ENCODE measurements around the gene SMIM14.
"Not testable (repeated sequence)": the region's sequence is repeated elsewhere in the genome, so short reads cannot be mapped to it uniquely, and the experiment has no call there.

SMIM14 gene

GRCh38 chr4:39638354-39639239, at the start of gene SMIM14:
TSS of gene SMIM14 (minus strand) at chr4:39638865. CDS start at chr4:39605145, 33,720 bp downstream.
- DNase-seq: peak; percentile 87

- DNase-seq: no peak
Measured at GRCh38 chr4:39687014-39687413, 48.3 kb upstream of the SMIM14 start.

- no peak for DNase-seq
Measured at GRCh38 chr4:39685990-39686389, 47.3 kb upstream of the SMIM14 start.

GRCh38 chr4:39682138-39682537, 43.5 kb upstream of the SMIM14 start:
- no peak for DNase-seq

GRCh38 chr4:39681003-39681402, 42.3 kb upstream of the SMIM14 start:
- DNase-seq: not testable (repeated sequence)

- not testable (repeated sequence) for DNase-seq
Measured at GRCh38 chr4:39675681-39676080, 37.0 kb upstream of the SMIM14 start.

GRCh38 chr4:39670296-39670695, 31.6 kb upstream of the SMIM14 start:
- DNase-seq: not testable (repeated sequence)

GRCh38 chr4:39668887-39669286, 30.2 kb upstream of the SMIM14 start:
- no peak for DNase-seq

- no peak for DNase-seq
Measured at GRCh38 chr4:39667706-39668105, 29.0 kb upstream of the SMIM14 start.

- DNase-seq: no peak
Measured at GRCh38 chr4:39664828-39665731, 26.4 kb upstream of the SMIM14 start.

- no peak for DNase-seq
Measured at GRCh38 chr4:39662683-39663082, 24.0 kb upstream of the SMIM14 start.

GRCh38 chr4:39660757-39661156, 22.1 kb upstream of the SMIM14 start:
- DNase-seq: no peak

GRCh38 chr4:39660045-39660444, 21.4 kb upstream of the SMIM14 start:
- no peak for DNase-seq

- no peak for DNase-seq
Measured at GRCh38 chr4:39658756-39659155, 20.1 kb upstream of the SMIM14 start.

- DNase-seq: no peak
Measured at GRCh38 chr4:39657465-39657864, 18.8 kb upstream of the SMIM14 start.

- not testable (repeated sequence) for DNase-seq
Measured at GRCh38 chr4:39656638-39657037, 18.0 kb upstream of the SMIM14 start.

GRCh38 chr4:39655876-39656275, 17.2 kb upstream of the SMIM14 start:
- no peak for DNase-seq

GRCh38 chr4:39655211-39655610, 16.5 kb upstream of the SMIM14 start:
- no peak for DNase-seq

- not testable (repeated sequence) for DNase-seq
Measured at GRCh38 chr4:39651586-39651985, 12.9 kb upstream of the SMIM14 start.

GRCh38 chr4:39649639-39650265, 11.1 kb upstream of the SMIM14 start:
- no peak for DNase-seq

GRCh38 chr4:39648827-39649558, 10.3 kb upstream of the SMIM14 start:
- no peak for DNase-seq

GRCh38 chr4:39648213-39648612, 9.5 kb upstream of the SMIM14 start:
- DNase-seq: no peak
